Muscle layer of colon (tissue), 2 donors: ENCODE data around the gene ITSN1.

Experiments
- H3K27ac ChIP-seq: one replicate; pipeline ENCODE4 v1.7.0; 2013; ENCODE audit warnings: low read depth, mild to moderate bottlenecking, low read length, moderate library complexity
- H3K27me3 ChIP-seq, 2 donors: one replicate each; pipeline ENCODE4 v1.7.0; 2013; ENCODE audit warnings: low read length in 2 of 2, mild to moderate bottlenecking in 2 of 2; ENCODE audit not compliant: insufficient read depth in 2 of 2, control insufficient read depth in 1 of 2
- H3K36me3 ChIP-seq: one replicate; pipeline ENCODE4 v1.7.0; 2013; ENCODE audit warnings: mild to moderate bottlenecking, low read length; ENCODE audit not compliant: insufficient read depth
- H3K4me1 ChIP-seq: one replicate; pipeline ENCODE4 v1.7.0; 2013; ENCODE audit warnings: mild to moderate bottlenecking, low read length; ENCODE audit not compliant: insufficient read depth
- H3K4me3 ChIP-seq, 2 donors: one replicate each; pipeline ENCODE4 v1.7.0; 2013; ENCODE audit warnings: low read length in 2 of 2, low read depth in 1 of 2, mild to moderate bottlenecking in 1 of 2, moderate library complexity in 1 of 2
- H3K9ac ChIP-seq: one replicate; pipeline ENCODE4 v1.7.0; 2013; ENCODE audit warnings: low read length
- H3K9me3 ChIP-seq: one replicate; pipeline ENCODE4 v1.7.0; 2013; ENCODE audit warnings: mild to moderate bottlenecking, low read length
- donor health status: abdominal sarcoma.
- donor health status: Adenocarcinoma of cecum.

The ITSN1 gene

GRCh38 chr21:33886321-33886720 is 244.0 kb downstream of the ITSN1 start:
- Histone ChIP-seq H3K9ac (no peak overlapping the region), H3K36me3 (no peaks in the 10 kb centered on the region), H3K4me3 (no peak overlapping the region), H3K27me3 (no peaks in the 10 kb centered on the region), H3K27ac (no peak overlapping the region), H3K4me1 (peaks cover 7% of the 10 kb centered on the region), H3K9me3 (no peaks in the 10 kb centered on the region)

DNA sequence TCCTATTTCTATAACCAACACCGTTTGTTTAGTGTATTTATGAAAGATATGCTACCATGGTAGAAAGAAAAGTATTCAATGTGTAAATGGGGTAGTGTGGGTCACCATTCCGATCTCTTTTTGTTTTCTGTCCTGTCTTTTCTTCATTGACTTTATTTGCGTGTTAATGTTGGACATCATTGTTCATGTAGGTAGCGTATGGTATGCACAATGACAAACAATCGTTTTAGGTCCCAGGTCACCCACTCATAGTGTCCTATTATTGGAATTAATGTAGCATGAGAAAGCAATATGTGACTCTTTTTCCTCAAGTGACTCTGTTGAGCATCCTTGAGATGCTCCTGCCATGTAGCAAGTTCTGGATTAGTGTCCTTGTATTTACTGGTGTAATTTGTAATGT is 247.9 kb downstream of the ITSN1 start:
- Histone ChIP-seq H3K27ac (no peak overlapping the region), H3K4me3 (no peak overlapping the region), H3K27me3 (no peaks in the 10 kb centered on the region), H3K4me1 (no peaks in the 10 kb centered on the region), H3K9me3 (no peaks in the 10 kb centered on the region), H3K36me3 (no peaks in the 10 kb centered on the region), H3K9ac (no peak overlapping the region)

DNA sequence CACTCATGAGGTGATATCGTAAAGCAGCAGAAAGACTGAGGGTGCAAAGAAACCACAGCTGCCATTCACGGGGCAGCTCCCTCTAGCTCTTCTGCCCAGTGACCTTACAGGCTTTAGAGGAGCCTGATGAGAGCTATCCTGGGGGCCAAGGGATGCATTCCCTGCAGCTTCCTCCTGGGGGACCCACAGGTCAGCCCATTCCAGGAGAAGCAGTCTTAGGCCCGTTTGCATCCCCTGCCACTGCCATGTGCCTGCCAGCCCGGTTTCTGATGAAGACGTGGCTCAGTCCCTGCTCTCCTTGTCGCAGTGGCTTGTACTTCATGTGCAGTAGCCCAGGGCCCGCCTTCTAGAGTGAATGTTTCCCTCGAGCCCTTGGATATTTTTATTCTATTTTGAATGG is 250.6 kb downstream of the ITSN1 start:
- Histone ChIP-seq H3K27me3 (no peaks in the 10 kb centered on the region), H3K4me3 (no peak overlapping the region), H3K27ac (no peak overlapping the region), H3K9me3 (no peaks in the 10 kb centered on the region), H3K4me1 (no peaks in the 10 kb centered on the region), H3K9ac (no peak overlapping the region), H3K36me3 (no peaks in the 10 kb centered on the region)

DNA sequence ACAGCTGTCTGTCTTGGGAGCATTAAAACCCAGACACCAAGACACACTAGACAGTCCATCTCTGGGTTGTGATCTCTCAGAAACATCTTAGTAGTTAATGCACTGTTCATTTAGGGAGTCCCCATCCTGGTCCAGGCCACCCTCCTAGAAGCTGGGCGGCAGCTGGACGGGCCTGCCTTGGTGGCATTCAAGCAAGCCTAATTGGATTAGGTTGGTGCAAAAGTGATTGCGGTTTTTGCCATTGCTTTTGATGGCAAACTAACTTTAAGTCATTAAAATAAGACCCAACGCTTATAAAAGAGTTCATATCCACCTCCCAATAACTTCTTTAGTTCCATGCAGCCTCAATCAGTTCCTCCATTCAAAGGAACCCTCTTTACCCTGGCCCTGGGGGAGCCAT is 251.6 kb downstream of the ITSN1 start:
- no peaks in the 10 kb centered on the region for H3K36me3 ChIP-seq
- H3K9ac ChIP-seq = no peak overlapping the region
- H3K4me1 ChIP-seq = peaks cover 3% of the 10 kb centered on the region
- H3K9me3 ChIP-seq = no peaks in the 10 kb centered on the region
- no peak overlapping the region for H3K27ac ChIP-seq
- no peaks in the 10 kb centered on the region for H3K27me3 ChIP-seq
- H3K4me3 ChIP-seq = no peak overlapping the region

- no peaks in the 10 kb centered on the region for H3K36me3 ChIP-seq
- H3K27me3 ChIP-seq = no peaks in the 10 kb centered on the region
- no peaks in the 10 kb centered on the region for H3K9me3 ChIP-seq
- peak overlapping the region; percentile 44 to 62 for H3K4me3 ChIP-seq
- peaks cover 8% of the 10 kb centered on the region for H3K4me1 ChIP-seq
- no peak overlapping the region for H3K27ac ChIP-seq
- no peak overlapping the region for H3K9ac ChIP-seq
These were observed 252.5 kb downstream of the ITSN1 start for GRCh38 chr21:33894736-33895288.

DNA sequence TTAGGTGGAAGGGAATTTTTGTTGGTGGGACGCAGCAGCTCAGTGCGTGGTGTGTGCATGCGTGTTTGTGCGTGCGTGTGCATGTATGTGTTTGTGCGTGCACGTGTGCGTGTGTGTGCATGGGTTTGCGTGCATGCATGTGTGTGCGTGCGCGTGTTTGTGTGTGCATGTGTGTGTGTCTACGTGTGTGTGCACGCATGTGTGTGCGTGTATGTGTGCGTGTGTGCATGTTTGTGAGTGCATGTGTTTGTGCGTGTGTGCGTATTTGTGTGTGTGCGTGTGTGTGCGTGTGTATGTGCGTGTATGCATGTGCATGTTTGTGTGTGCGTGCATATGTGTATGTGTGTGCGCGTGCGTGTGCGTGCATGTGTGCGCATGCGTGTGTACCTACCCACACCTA is 253.1 kb downstream of the ITSN1 start:
- H3K9ac ChIP-seq = no peak overlapping the region

DNA sequence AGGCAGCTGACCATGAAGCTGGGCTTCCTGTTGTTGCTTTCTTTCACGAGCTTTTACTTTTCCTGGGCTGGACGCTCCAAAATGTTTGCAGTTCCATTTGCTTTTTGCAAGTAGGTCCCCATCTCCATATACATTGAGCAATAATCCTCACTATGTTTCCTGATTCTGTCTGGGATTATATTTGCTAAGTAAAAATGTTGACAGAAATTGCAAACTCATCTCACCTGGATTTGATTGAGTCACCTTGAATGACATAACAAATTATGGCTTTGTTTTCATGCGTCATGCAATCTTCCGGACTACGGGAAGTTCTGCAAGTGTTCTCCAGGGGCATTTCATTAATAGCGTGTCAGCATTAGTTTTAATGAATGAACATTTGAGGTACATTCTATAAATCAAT is 254.4 kb downstream of the ITSN1 start:
- Histone ChIP-seq H3K4me1 (peaks cover 8% of the 10 kb centered on the region), H3K36me3 (no peaks in the 10 kb centered on the region), H3K4me3 (no peak overlapping the region), H3K9ac (no peak overlapping the region), H3K27me3 (no peaks in the 10 kb centered on the region), H3K9me3 (no peaks in the 10 kb centered on the region), H3K27ac (no peak overlapping the region)

More for the DNA sequence above, 253.1 kb downstream of the ITSN1 start:
- H3K27ac ChIP-seq = no peak overlapping the region
- H3K9me3 ChIP-seq = no peaks in the 10 kb centered on the region
- H3K4me3 ChIP-seq = peak overlapping the region in 1 of 2 donors; percentile 62
- no peaks in the 10 kb centered on the region for H3K36me3 ChIP-seq
- no peaks in the 10 kb centered on the region for H3K27me3 ChIP-seq
- H3K4me1 ChIP-seq = peaks cover 8% of the 10 kb centered on the region

DNA sequence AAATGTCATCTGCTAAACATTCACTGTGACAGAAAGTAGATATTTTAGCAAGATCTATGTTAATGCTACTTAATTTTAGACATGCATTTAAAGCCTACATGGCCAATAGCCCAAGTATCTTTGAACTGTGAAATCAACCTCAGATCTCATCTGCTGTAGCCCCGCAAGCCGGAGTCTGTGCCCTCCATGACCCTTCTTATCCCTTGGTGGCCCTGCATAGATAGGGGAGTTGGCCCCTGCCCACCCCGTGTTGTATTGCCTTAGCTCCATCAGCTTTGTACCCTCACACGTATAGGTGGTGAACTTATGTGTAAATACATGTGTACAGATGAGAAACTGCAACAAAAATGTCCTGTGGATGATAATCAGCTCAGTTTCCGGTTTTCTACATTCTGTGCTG is 254.8 kb downstream of the ITSN1 start:
- no peak overlapping the region for H3K9ac ChIP-seq
- H3K4me1 ChIP-seq = peaks cover 8% of the 10 kb centered on the region
- H3K27ac ChIP-seq = no peak overlapping the region
- no peaks in the 10 kb centered on the region for H3K27me3 ChIP-seq
- H3K36me3 ChIP-seq = peaks cover 4% of the 10 kb centered on the region
- no peaks in the 10 kb centered on the region for H3K9me3 ChIP-seq
- H3K4me3 ChIP-seq = no peak overlapping the region

DNA sequence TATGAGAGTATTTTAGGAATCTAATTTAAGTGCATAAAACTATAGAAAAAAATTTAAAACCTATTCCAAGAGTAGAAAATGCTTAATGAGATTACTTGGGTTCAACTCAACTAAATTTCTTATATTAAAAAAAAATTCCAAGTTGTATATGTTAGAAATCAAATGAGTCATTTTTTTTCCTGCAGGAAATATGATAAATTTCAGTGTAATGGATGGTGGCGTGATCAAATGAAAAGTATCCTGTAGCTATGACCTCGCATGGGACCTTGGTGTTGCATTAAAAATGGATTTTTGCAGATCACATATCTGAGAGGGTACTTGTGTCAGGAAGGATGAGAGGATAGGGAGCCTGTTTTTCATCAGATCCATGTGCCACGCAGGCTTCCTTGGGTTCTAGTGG is 255.4 kb downstream of the ITSN1 start:
- Histone ChIP-seq H3K9ac (no peak overlapping the region), H3K36me3 (peaks cover 10% of the 10 kb centered on the region), H3K9me3 (no peaks in the 10 kb centered on the region), H3K4me3 (no peak overlapping the region), H3K4me1 (peaks cover 8% of the 10 kb centered on the region), H3K27me3 (no peaks in the 10 kb centered on the region), H3K27ac (no peak overlapping the region)

GRCh38 chr21:33898586-33898985 is 256.3 kb downstream of the ITSN1 start:
- no peak overlapping the region for H3K27ac ChIP-seq
- H3K9me3 ChIP-seq = no peaks in the 10 kb centered on the region
- peaks cover 19% of the 10 kb centered on the region for H3K36me3 ChIP-seq
- no peak overlapping the region for H3K4me3 ChIP-seq
- no peak overlapping the region for H3K9ac ChIP-seq
- H3K27me3 ChIP-seq = no peaks in the 10 kb centered on the region
- peaks cover 8% of the 10 kb centered on the region for H3K4me1 ChIP-seq

GRCh38 chr21:33899199-33899598 is 256.9 kb downstream of the ITSN1 start:
- no peak overlapping the region for H3K9ac ChIP-seq
- peaks cover 8% of the 10 kb centered on the region for H3K4me1 ChIP-seq
- H3K27me3 ChIP-seq = no peaks in the 10 kb centered on the region
- no peak overlapping the region for H3K27ac ChIP-seq
- no peak overlapping the region for H3K4me3 ChIP-seq
- H3K36me3 ChIP-seq = peaks cover 23% of the 10 kb centered on the region
- no peaks in the 10 kb centered on the region for H3K9me3 ChIP-seq

DNA sequence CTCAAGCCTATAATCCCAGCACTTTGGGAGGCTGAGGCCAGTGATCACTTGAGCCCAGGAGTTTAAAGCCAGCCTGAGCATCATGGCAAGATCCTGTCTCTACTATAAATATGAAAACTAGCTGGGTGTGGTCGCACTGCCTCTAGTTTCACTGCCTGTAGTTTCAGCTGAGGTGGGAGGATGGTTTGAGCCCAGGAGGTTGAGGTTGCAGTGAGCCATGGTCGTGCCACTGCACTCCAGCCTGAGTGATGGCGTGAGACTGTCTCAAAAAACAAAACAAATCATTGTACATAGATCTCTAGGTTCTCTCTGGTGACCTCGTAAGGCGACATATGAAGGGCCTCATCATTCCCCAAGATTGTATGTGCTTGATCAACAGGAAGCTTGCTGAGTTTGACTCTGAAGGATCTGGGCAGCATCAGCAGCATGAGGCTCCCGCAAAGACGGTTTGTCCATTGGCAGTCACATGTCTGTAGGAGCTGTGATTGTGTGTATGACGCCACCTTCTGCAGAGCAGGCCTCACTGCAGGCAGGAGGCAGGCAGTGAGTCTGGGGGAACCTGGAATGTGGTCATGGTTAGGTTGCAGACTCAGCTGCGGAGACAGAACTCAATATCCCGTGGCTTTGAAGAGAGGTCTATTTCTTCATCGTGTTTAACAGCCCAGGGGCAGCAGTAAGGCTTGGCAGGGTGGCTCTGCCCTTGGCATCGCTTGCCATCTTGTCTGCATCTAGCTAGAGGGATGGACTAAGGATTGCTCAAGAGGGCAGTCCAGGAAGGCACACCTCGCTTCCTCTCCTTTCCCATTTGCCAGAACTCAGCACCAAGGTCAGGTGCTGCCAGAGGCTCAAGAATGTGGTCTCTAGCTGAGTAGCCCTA is 259.3 kb downstream of the ITSN1 start:
- Histone ChIP-seq H3K27me3 (no peaks in the 10 kb centered on the region), H3K9me3 (no peaks in the 10 kb centered on the region), H3K4me1 (peaks cover 8% of the 10 kb centered on the region), H3K27ac (no peak overlapping the region), H3K36me3 (peaks cover 44% of the 10 kb centered on the region), H3K4me3 (no peak overlapping the region), H3K9ac (no peak overlapping the region)
